ENCODE measurements around the gene RNASET2.

- TF ChIP-seq, protein P1, sequence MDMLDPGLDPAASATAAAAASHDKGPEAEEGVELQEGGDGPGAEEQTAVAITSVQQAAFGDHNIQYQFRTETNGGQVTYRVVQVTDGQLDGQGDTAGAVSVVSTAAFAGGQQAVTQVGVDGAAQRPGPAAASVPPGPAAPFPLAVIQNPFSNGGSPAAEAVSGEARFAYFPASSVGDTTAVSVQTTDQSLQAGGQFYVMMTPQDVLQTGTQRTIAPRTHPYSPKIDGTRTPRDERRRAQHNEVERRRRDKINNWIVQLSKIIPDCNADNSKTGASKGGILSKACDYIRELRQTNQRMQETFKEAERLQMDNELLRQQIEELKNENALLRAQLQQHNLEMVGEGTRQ (IDR thresholded peaks at IDR 0.05), result no peak
- no peak for TF ChIP-seq POLR2A (IDR thresholded peaks at IDR 0.05; ENCODE audit: low read length)
- TF ChIP-seq POLR2AphosphoS2 (conservative IDR thresholded peaks at IDR 0.05; ENCODE audit: low read length), result no peak
- TF ChIP-seq CTCF (IDR thresholded peaks at IDR 0.05), result no peak
- TF ChIP-seq EP300 (IDR thresholded peaks at IDR 0.05), result no peak
Observed at GRCh38 chr6:166996406-166996805, 40.1 kb upstream of the RNASET2 start.

Measured in A549 (cell line).